KOPT-K1 (cell line): ENCODE results near the gene C9orf152.
A peak's percentile ranks its signal among the peaks of the same experiment; 100 is the strongest.
"Not testable (repeated sequence)": the region's sequence is repeated elsewhere in the genome, so short reads cannot be mapped to it uniquely, and the experiment has no call there.

Experiments
- H3K27ac ChIP-seq: fragments of 200-600 bp; sonication (generic); 2 replicates; pipeline ENCODE4 v1.5.1; 2016; ENCODE audit warnings: antibody characterized with exemption, mild to moderate bottlenecking, low read depth, low read length; ENCODE audit not compliant: poor library complexity, severe bottlenecking
- H3K36me3 ChIP-seq: fragments of 200-600 bp; sonication (generic); 2 replicates; pipeline ENCODE4 v1.5.1; 2017; ENCODE audit warnings: antibody characterized with exemption, mild to moderate bottlenecking, low read length, moderate library complexity; ENCODE audit not compliant: insufficient read depth
- H3K9me3 ChIP-seq: fragments of 200-600 bp; sonication (generic); 2 replicates; pipeline ENCODE4 v1.5.1; 2017; ENCODE audit warnings: antibody characterized with exemption, low read length, mild to moderate bottlenecking; ENCODE audit not compliant: insufficient read depth, poor library complexity, severe bottlenecking

Gene C9orf152

GRCh38 chr9:110197330-110198187, 10.4 kb downstream of the C9orf152 start:
- no peak overlapping the region for H3K27ac ChIP-seq
- H3K9me3 ChIP-seq: no peaks in the 10 kb centered on the region
- H3K36me3 ChIP-seq: no peaks in the 10 kb centered on the region

GRCh38 chr9:110196084-110196499, 11.9 kb downstream of the C9orf152 start:
- not testable (repeated sequence) for H3K9me3 ChIP-seq, H3K36me3 ChIP-seq, H3K27ac ChIP-seq

GRCh38 chr9:110192531-110193261, 15.3 kb downstream of the C9orf152 start:
- Histone ChIP-seq H3K27ac (no peak overlapping the region), H3K36me3 (no peaks in the 10 kb centered on the region), H3K9me3 (no peaks in the 10 kb centered on the region)

DNA sequence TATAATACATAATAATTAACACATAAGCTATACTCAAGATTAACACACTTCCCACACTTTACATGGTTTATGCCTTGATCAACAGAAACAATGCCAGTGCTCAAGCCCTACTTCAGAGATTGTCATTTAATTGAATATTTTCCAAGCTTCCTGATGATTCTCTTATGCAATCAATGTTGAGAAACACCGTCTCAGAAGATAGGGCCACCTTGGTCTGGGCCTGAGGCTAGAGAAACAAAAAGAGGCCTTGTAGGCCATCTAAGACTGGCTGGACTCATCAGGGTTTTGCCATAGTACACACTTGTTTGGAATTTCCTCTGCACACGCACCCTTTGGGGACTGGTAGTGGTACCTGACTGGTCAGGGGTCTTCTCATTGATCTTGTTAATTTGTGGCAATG, 16.3 kb downstream of the C9orf152 start:
- Histone ChIP-seq H3K9me3 (no peaks in the 10 kb centered on the region), H3K27ac (no peak overlapping the region), H3K36me3 (no peaks in the 10 kb centered on the region)

DNA sequence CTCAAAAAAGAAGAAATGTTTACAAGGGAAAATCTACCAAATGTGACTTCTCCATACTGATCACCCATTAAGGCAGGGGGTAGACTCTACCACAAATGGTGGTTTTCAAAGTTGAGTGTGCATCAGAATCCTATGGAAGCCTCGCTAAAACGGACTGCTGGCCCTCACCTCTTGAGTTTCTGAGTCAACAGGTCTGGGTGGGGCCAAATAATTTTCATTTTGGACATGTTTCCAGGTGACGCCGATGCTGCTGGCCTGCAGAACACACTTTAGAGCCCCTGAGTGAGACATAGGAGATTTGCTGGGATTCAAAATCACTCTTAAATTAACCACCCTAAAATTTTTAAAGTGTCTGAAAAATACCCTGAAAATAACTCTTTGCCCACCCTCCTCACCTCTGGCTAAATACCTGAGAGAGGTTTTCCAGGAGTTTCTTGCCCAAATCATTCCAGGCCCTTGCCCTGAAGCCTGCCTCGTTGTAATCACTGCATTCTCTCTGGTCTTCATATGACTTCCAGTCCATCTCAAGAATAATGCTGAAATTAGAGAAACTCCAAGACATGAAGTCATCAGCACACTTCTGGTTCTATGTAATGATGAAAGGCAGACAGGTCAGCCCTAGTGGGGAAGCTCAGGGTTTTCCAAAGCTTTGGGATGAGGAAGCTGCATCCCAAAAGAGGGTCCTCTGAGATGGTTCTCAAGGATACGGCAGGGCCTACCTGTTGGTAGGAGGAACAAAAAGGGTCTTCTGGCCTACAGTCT, 18.2 kb downstream of the C9orf152 start:
- Histone ChIP-seq H3K9me3 (no peaks in the 10 kb centered on the region), H3K36me3 (no peaks in the 10 kb centered on the region), H3K27ac (no peak overlapping the region)

- peak overlapping the region; percentile 52 for H3K27ac ChIP-seq
- H3K36me3 ChIP-seq: no peaks in the 10 kb centered on the region
- H3K9me3 ChIP-seq: no peaks in the 10 kb centered on the region
Measured at GRCh38 chr9:110188991-110189390, 19.0 kb downstream of the C9orf152 start.

GRCh38 chr9:110188101-110188500, 19.9 kb downstream of the C9orf152 start:
- Histone ChIP-seq H3K27ac (no peak overlapping the region), H3K36me3 (no peaks in the 10 kb centered on the region), H3K9me3 (no peaks in the 10 kb centered on the region)

- H3K36me3 ChIP-seq: no peaks in the 10 kb centered on the region
- no peaks in the 10 kb centered on the region for H3K9me3 ChIP-seq
- no peak overlapping the region for H3K27ac ChIP-seq
Measured at GRCh38 chr9:110187126-110187525, 20.8 kb downstream of the C9orf152 start.

GRCh38 chr9:110186254-110186653, 21.7 kb downstream of the C9orf152 start:
- H3K27ac ChIP-seq: no peak overlapping the region
- H3K36me3 ChIP-seq: no peaks in the 10 kb centered on the region
- H3K9me3 ChIP-seq: peaks cover 6% of the 10 kb centered on the region

DNA sequence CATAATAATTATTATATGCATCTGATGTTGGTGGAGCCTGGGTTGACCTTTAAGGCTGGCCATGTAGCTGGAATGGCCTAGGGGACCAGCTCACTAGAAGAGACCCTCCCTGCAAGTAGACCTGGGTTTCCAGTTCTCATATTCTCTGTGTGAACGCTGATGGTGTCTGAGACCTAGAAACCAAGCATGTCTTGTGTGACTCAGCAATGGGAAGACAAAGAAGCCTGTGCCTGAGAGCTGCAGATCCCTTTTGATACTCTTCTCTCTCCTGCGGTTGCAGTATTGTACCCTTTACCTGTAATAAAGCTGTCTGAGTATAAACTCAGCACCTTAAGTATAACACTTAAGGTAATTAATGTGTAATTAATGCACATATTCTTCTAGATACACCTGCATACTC, 22.2 kb downstream of the C9orf152 start:
- H3K27ac ChIP-seq: no peak overlapping the region
- H3K36me3 ChIP-seq: no peaks in the 10 kb centered on the region
- peaks cover 10% of the 10 kb centered on the region for H3K9me3 ChIP-seq

DNA sequence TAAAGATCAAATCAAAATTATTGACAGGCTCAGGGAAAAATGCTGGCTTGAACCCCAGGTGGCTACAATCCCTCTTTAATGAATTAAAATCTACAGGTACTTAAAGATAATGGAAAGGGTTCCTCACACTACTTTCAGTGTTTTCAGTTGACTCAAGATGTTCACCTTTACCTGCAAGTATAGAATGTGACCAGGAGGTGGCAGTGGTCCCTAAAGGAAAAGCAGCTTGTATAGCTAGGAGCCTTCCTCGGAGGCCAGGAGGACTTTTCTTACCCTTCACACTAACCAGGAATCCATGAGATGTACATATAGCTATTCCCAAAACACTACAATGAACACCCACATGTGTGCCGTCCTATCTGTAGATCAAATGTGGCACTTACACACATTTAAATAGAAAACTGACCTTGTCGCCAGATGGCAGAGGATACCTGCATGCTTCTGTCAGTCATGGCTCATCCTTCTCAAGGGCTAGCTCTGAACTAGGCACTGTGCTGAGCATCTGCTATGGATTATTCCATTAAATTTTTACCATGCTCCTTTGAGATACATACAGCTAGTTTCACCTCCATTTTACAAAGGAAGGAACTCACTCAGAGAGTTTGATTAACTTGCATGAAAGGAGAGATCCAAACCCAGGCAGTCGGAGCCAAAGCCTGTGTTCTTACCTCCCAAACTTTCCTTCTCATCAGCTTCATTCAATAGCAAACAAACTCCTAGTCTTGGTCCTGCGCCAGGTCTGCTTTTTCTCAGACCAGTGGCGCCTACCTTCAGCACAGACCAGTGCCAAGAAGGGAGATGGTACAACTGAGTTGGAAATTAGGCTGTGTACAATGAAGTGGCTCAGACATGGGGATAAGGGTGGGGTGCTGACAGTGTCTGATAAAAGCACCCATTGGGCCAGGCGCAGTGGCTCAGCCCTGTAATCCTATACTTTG, 24.5 kb downstream of the C9orf152 start:
- peak overlapping the region; percentile 54 for H3K27ac ChIP-seq
- H3K9me3 ChIP-seq: peaks cover 25% of the 10 kb centered on the region
- H3K36me3 ChIP-seq: no peaks in the 10 kb centered on the region

DNA sequence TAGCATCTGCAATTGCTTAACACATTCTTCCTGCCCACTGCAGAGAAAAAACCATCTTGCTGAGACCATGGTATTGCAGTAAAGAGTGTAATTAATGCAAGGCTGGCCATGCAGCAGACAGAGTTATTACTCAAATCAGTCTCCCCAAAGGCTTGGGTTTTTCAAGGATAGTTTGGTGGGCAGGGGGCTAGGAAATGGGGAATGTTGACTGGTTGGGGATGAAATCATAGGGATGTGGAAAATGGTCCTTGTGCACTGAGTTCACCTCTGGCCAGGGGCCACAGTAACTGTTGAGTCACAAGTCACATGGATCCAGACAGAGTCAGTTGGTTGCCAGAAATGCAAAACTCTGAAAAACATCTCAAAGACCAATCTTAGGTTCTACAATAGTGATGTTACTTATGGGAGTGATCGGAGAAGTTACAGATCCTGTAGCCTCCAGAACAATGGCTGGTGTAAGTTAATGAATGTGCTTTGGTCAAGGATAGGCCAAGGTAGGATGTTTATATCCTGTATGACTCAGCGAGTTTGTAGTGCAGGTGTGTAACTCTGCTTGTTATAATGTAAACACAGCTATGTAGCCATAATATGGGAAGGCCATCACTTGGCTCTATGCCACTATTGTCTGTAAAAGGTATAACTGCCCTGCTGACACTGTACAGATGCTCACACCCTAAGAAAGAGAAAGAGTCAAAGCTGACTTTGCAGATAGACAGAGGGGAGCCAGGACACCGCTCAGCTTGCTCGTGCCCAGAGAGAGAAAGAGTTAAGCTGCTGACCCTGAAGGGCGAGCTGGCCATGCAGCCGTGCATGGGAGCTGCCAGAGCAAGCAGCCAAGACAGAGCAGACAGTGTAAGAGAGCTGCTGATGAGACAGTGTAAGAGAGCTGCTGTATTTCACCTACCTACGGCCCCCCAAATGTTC, 27.2 kb downstream of the C9orf152 start:
- no peak overlapping the region for H3K27ac ChIP-seq
- H3K9me3 ChIP-seq: peaks cover 25% of the 10 kb centered on the region
- no peaks in the 10 kb centered on the region for H3K36me3 ChIP-seq

DNA sequence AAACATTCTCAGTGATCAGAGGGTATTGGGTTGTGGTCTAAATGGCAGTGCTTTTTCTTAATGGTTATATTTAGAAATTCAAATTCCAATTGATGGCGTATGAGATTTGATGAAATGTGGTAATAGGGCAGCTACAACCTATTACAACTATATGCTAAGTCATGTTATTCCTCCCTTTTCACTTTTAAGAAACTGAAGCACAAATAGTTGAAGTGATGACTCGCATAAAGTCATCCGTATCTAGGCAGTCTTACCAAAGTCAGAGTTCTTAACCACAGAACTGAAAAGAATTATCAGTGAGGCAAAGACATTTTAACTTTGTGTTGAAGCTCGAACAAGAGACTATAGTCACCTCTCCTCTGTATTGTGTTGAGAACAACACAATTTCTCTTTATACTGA, 28.2 kb downstream of the C9orf152 start:
- no peak overlapping the region for H3K27ac ChIP-seq

More for the DNA sequence above, 28.2 kb downstream of the C9orf152 start:
- Histone ChIP-seq H3K9me3 (peaks cover 25% of the 10 kb centered on the region), H3K36me3 (no peaks in the 10 kb centered on the region)
